SU-DHL-6 (cell line): ENCODE data around the gene HLF.

Experiments used
- H2AFZ ChIP-seq: fragments of 200-600 bp; sonication (generic); 2 replicates; pipeline ENCODE4 v1.6.1; 2014; ENCODE audit warnings: low read depth, mild to moderate bottlenecking, moderate library complexity, mixed read lengths, antibody characterized with exemption, low read length; ENCODE audit not compliant: severe bottlenecking
- H3F3A ChIP-seq: fragments of 200-600 bp; shearing (Covaris generic); 2 replicates; pipeline ENCODE4 v1.6.0; 2016; ENCODE audit warnings: antibody characterized with exemption, mild to moderate bottlenecking; ENCODE audit not compliant: insufficient read depth
- H3K27ac ChIP-seq: fragments of 200-600 bp; sonication (generic); 2 replicates; pipeline ENCODE4 v1.5.1; 2016; ENCODE audit warnings: low read depth, mild to moderate bottlenecking, low read length, moderate library complexity, mixed read lengths
- H3K27me3 ChIP-seq: fragments of 200-600 bp; sonication (generic), shearing (Covaris generic); 2 replicates; pipeline ENCODE4 v1.6.0; 2014; ENCODE audit warnings: mild to moderate bottlenecking, low read length
- H3K36me3 ChIP-seq: fragments of 200-600 bp; sonication (generic); 2 replicates; pipeline ENCODE4 v1.6.1; 2014; ENCODE audit warnings: mild to moderate bottlenecking, low read length, mixed read lengths
- H3K4me2 ChIP-seq: fragments of 300-600, 200-600 bp; shearing (Covaris generic), sonication (generic); 2 replicates; pipeline ENCODE4 v1.6.0; 2014; ENCODE audit warnings: low read length, low read depth, mild to moderate bottlenecking; ENCODE audit not compliant: poor library complexity, severe bottlenecking
- H3K4me3 ChIP-seq: fragments of 200-600 bp; sonication (generic); 2 replicates; pipeline ENCODE4 v1.5.1; 2014; ENCODE audit warnings: antibody characterized with exemption, low read length, mild to moderate bottlenecking, mixed read lengths; ENCODE audit not compliant: insufficient read depth, poor library complexity, severe bottlenecking
- H3K79me2 ChIP-seq: fragments of 200-600 bp; sonication (generic); 2 replicates; pipeline ENCODE4 v1.6.1; 2014; ENCODE audit warnings: mild to moderate bottlenecking, low read length, moderate library complexity; ENCODE audit not compliant: insufficient read depth
- H3K9ac ChIP-seq: fragments of 200-600 bp; sonication (generic); 2 replicates; pipeline ENCODE4 v1.7.0; 2014; ENCODE audit warnings: mild to moderate bottlenecking, low read length
- H3K9me2 ChIP-seq: fragments of 200-600 bp; sonication (generic); replicated peaks from 2 replicates; pipeline ENCODE4 v1.6.1; 2014; ENCODE audit warnings: low read length; ENCODE audit not compliant: insufficient read depth
- H3K9me3 ChIP-seq: fragments of 200-600 bp; sonication (generic); 2 replicates; pipeline ENCODE4 v1.6.1; 2014; ENCODE audit warnings: low read length, mixed read lengths; ENCODE audit not compliant: insufficient read depth
- H4K20me1 ChIP-seq: fragments of 200-600 bp; sonication (generic); 2 replicates; pipeline ENCODE4 v1.6.1; 2014; ENCODE audit warnings: low read depth, mild to moderate bottlenecking, antibody characterized with exemption, low read length, moderate library complexity, mixed read lengths
- EZH2phosphoT487 ChIP-seq: fragments of 200-600 bp; sonication (generic), shearing (Covaris generic); conservative IDR thresholded peaks from 2 replicates; pipeline ENCODE4 v1.6.1; 2018; ENCODE audit warnings: mild to moderate bottlenecking, antibody characterized with exemption, low read length, moderate library complexity, mixed read lengths
- TF ChIP-seq, protein P1 (sequence below): fragments of 200-600 bp; sonication (generic); IDR thresholded peaks from one replicate; pipeline ENCODE4 v1.5.1; 2017; ENCODE audit warnings: antibody characterized with exemption, mild to moderate bottlenecking, low read length, moderate library complexity; ENCODE audit not compliant: insufficient read depth, poor library complexity, severe bottlenecking

Gene HLF

DNA sequence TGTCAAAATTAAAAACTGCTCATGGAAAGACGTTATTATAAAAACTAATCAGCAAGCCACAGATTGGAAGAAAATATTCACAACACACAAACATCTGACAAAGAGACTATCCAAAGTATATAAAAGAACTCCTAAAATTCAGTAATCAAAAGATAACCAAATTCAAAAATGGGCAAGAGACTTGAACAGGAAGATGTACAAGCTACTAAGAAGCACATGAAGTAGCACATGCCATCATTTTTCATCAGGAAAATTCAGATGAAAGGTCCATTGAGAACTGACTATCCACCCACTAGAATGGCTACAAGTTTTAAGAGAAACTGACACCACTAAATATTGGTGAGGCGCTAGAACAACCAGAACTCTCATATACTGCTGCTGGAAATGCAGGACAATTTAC, 3.4 kb upstream of the HLF start:
- Histone ChIP-seq H3K9me3 (no peaks in the 10 kb centered on the region), H3K4me2 (no peak overlapping the region), H4K20me1 (no peaks in the 10 kb centered on the region), H2AFZ (no peak overlapping the region), H3K79me2 (no peaks in the 10 kb centered on the region), H3K36me3 (no peaks in the 10 kb centered on the region), H3K4me3 (no peak overlapping the region), H3F3A (no peaks in the 10 kb centered on the region), H3K27me3 (no peaks in the 10 kb centered on the region), H3K9ac (no peak overlapping the region), H3K27ac (no peak overlapping the region), H3K9me2 (no peaks in the 10 kb centered on the region)
- TF ChIP-seq EZH2phosphoT487, result no peak
- TF ChIP-seq, protein P1, sequence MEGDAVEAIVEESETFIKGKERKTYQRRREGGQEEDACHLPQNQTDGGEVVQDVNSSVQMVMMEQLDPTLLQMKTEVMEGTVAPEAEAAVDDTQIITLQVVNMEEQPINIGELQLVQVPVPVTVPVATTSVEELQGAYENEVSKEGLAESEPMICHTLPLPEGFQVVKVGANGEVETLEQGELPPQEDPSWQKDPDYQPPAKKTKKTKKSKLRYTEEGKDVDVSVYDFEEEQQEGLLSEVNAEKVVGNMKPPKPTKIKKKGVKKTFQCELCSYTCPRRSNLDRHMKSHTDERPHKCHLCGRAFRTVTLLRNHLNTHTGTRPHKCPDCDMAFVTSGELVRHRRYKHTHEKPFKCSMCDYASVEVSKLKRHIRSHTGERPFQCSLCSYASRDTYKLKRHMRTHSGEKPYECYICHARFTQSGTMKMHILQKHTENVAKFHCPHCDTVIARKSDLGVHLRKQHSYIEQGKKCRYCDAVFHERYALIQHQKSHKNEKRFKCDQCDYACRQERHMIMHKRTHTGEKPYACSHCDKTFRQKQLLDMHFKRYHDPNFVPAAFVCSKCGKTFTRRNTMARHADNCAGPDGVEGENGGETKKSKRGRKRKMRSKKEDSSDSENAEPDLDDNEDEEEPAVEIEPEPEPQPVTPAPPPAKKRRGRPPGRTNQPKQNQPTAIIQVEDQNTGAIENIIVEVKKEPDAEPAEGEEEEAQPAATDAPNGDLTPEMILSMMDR, result no peak

DNA sequence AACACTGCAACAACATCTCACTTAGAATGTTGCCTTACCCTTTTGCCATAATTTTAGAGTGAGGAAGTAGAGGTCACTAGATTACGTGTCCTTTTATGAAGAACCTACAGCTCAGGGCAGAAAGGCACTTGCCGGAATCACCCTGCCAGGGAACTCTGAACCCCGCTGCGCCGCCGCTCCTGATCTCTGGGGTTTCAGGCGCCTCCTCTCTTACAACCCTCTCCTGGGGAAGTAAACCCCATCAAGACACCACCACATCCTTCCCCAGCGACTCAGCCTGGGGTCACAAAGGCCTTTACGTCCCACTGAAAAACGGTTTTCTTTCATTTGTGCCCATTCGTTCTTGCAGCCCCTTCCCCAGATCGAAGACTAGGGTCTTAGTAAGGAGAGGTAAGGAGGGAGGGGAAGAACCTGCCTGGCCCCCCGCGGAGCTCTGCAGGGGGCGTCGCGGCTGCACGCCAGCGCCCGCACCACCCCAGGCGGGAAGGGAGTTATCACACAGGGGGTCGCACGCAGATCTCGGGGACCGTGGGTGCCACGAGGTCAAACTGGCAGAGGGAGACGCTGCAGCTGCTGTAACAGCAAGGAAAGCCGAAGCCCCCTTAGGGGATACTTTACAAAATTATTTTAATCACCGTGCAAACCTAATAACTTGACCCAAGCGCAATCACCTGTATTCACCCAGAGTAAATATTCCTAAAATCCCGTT, 1.0 kb upstream of the HLF start:
- H3K36me3 ChIP-seq, result no peaks in the 10 kb centered on the region
- H3K27me3 ChIP-seq, result no peaks in the 10 kb centered on the region
- H2AFZ ChIP-seq, result no peak overlapping the region
- H3K79me2 ChIP-seq, result no peaks in the 10 kb centered on the region
- no peaks in the 10 kb centered on the region for H3K9me2 ChIP-seq
- H3K9me3 ChIP-seq, result no peaks in the 10 kb centered on the region
- no peak overlapping the region for H3K9ac ChIP-seq
- no peak overlapping the region for H3K27ac ChIP-seq
- H3K4me3 ChIP-seq, result no peak overlapping the region
- no peak overlapping the region for H3K4me2 ChIP-seq
- no peaks in the 10 kb centered on the region for H4K20me1 ChIP-seq
- H3F3A ChIP-seq, result no peaks in the 10 kb centered on the region
- no peak for TF ChIP-seq EZH2phosphoT487
- TF ChIP-seq, protein P1, result no peak

DNA sequence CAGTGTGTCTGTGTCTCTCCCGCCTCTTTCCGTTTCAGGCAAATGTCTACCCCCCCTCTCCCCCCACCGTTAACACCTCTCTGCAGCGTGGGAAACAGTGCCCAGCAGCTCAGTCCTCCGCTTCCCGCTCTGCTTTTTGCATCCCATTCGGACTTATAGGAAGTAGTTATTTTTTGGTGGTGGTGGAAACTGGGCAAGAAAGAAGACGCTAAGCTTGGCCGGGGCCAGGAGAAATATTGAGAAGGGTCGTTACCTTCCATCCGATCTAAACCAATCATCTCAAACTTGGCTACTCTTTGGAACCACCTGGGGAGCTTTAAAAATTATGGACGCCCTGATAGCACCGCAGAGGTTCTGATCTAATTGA, 499 bp upstream of the HLF start:
- no peak overlapping the region for H2AFZ ChIP-seq
- TF ChIP-seq, protein P1, result no peak
- TF ChIP-seq EZH2phosphoT487, result no peak

More for the DNA sequence above, 499 bp upstream of the HLF start:
- no peaks in the 10 kb centered on the region for H3F3A ChIP-seq
- no peak overlapping the region for H3K4me2 ChIP-seq
- H3K27me3 ChIP-seq, result no peaks in the 10 kb centered on the region
- H3K9me3 ChIP-seq, result no peaks in the 10 kb centered on the region
- H3K4me3 ChIP-seq, result no peak overlapping the region
- no peaks in the 10 kb centered on the region for H3K79me2 ChIP-seq
- no peaks in the 10 kb centered on the region for H4K20me1 ChIP-seq
- H3K36me3 ChIP-seq, result no peaks in the 10 kb centered on the region
- H3K9ac ChIP-seq, result no peak overlapping the region
- no peaks in the 10 kb centered on the region for H3K9me2 ChIP-seq
- H3K27ac ChIP-seq, result no peak overlapping the region
